ENCODE measurements around the gene RNF13.
"Not testable (repeated sequence)": the region's sequence is repeated elsewhere in the genome, so short reads cannot be mapped to it uniquely, and the experiment has no call there.

GRCh38 chr3:149883860-149884259 is 70.8 kb downstream of the RNF13 start:
- TF ChIP-seq POLR2A, POLR2AphosphoS5 (IDR thresholded peaks at IDR 0.05): not testable (repeated sequence)
- TF ChIP-seq, protein P1, sequence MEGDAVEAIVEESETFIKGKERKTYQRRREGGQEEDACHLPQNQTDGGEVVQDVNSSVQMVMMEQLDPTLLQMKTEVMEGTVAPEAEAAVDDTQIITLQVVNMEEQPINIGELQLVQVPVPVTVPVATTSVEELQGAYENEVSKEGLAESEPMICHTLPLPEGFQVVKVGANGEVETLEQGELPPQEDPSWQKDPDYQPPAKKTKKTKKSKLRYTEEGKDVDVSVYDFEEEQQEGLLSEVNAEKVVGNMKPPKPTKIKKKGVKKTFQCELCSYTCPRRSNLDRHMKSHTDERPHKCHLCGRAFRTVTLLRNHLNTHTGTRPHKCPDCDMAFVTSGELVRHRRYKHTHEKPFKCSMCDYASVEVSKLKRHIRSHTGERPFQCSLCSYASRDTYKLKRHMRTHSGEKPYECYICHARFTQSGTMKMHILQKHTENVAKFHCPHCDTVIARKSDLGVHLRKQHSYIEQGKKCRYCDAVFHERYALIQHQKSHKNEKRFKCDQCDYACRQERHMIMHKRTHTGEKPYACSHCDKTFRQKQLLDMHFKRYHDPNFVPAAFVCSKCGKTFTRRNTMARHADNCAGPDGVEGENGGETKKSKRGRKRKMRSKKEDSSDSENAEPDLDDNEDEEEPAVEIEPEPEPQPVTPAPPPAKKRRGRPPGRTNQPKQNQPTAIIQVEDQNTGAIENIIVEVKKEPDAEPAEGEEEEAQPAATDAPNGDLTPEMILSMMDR (IDR thresholded peaks at IDR 0.05): not testable (repeated sequence)
